Prostate gland (tissue), 2 donors: Measurements from ENCODE around the gene TGM1.

Source experiments
- POLR2A ChIP-seq: fragments of 450-650 bp; IDR thresholded peaks from one replicate; pipeline ENCODE4 v1.6.1; 2016; ENCODE audit warnings: antibody characterized with exemption, mild to moderate bottlenecking
- TF ChIP-seq, protein P1 (sequence below), 4 experiments: fragments of 200-600 bp in 2 of 4; fragments of 450-650 bp in 2 of 4; sonication (generic) in 2 of 4; IDR thresholded peaks; 1 replicate in 3 of 4; 2 replicates in 1 of 4; pipeline ENCODE4 v1.5.1; 2016 to 2019; ENCODE audit warnings: antibody characterized with exemption in 4 of 4, mild to moderate bottlenecking in 2 of 4, moderate library complexity in 2 of 4

- TF ChIP-seq, protein P1, sequence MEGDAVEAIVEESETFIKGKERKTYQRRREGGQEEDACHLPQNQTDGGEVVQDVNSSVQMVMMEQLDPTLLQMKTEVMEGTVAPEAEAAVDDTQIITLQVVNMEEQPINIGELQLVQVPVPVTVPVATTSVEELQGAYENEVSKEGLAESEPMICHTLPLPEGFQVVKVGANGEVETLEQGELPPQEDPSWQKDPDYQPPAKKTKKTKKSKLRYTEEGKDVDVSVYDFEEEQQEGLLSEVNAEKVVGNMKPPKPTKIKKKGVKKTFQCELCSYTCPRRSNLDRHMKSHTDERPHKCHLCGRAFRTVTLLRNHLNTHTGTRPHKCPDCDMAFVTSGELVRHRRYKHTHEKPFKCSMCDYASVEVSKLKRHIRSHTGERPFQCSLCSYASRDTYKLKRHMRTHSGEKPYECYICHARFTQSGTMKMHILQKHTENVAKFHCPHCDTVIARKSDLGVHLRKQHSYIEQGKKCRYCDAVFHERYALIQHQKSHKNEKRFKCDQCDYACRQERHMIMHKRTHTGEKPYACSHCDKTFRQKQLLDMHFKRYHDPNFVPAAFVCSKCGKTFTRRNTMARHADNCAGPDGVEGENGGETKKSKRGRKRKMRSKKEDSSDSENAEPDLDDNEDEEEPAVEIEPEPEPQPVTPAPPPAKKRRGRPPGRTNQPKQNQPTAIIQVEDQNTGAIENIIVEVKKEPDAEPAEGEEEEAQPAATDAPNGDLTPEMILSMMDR (IDR thresholded peaks at IDR 0.05) = no peak
- TF ChIP-seq POLR2A = no peak
Measured at GRCh38 chr14:24285351-24285750, 22.4 kb upstream of the TGM1 start.
